ENCODE results near the gene ATXN10.
"Not testable (repeated sequence)": the region's sequence is repeated elsewhere in the genome, so short reads cannot be mapped to it uniquely, and the experiment has no call there.

The ATXN10 gene

DNA sequence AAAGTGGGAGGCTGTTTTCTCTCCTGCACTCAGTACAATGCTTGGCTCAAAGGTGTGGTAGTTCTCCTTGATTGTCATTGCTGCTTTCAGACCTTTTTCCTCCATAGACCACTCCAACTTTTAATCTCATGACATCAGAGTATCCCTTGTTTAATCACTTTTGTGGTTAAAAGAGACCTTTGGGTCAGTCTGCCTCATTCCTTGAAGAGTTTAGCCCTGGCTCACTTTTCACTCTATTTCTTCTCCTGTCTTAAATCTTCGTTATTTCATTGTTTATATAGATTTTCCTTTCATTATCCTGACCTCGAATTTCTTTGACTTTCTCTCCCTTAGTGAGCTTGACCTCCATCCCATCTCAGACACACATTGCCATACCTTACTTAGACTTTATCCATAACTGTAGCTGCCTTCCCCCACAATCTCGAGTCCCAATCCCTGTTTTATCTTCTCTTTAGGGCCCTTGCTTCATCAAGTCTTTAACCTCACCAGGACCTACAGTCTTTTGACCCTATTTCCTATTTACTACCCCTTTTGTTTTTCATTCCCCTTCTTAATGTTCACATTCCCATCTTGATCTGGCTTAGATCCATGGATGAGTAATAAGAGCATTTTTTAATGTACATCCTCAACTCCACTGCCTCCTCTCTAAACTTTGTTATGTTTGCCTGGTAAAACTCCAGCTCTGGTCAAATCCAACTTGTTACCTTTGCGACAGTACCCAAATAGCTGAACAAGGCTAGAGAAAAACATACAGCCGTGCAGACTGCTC, 9.5 kb downstream of the ATXN10 start:
- no peak for DNase-seq

GRCh38 chr22:45682064-45682463, 10.4 kb downstream of the ATXN10 start:
- no peak for DNase-seq

- DNase-seq = not testable (repeated sequence)
These were observed 11.1 kb downstream of the ATXN10 start for GRCh38 chr22:45682773-45683172.

DNA sequence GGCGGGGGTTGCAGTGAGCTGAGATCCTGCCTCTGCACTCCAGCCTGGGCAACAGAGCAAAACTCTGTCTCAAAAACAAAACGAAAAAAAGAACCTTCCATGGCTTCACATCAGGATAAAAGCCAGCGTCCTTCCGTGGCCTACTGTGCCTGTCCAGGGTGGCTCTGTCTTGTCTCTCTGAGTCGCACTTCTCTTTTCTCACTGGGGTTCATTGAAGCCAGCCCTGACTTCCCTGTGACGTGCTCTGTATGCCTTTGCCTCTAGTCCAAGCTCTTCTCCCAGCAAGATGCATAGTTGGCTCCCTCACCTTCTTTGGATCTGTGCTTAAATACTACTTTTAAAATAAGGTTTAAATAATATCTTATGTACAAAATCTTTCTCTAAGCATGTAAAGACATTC, 11.6 kb downstream of the ATXN10 start:
- DNase-seq = no peak

DNA sequence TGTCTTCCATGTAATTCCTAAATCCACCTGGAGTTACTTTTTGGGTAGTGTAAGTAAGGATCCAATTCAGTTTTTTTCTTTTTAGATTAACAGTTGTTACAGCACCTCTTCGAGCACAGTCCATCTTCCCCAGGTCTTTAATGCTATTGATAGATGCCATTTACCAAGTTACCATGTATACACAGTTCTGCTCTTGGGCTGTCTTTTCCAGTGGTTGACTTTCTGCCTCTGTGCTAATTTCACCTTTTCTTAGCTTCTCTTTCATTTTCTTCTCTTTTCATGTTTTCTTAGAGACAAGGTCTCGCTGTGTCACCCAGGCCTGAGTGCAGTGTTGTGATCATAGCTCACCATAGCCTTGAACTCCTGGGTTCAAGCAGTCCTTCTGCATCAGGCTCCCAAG, 12.0 kb downstream of the ATXN10 start:
- DNase-seq = no peak

- DNase-seq = peak in 1 of 2 donors; percentile 41
These were observed 12.5 kb downstream of the ATXN10 start for GRCh38 chr22:45684169-45684568.

DNA sequence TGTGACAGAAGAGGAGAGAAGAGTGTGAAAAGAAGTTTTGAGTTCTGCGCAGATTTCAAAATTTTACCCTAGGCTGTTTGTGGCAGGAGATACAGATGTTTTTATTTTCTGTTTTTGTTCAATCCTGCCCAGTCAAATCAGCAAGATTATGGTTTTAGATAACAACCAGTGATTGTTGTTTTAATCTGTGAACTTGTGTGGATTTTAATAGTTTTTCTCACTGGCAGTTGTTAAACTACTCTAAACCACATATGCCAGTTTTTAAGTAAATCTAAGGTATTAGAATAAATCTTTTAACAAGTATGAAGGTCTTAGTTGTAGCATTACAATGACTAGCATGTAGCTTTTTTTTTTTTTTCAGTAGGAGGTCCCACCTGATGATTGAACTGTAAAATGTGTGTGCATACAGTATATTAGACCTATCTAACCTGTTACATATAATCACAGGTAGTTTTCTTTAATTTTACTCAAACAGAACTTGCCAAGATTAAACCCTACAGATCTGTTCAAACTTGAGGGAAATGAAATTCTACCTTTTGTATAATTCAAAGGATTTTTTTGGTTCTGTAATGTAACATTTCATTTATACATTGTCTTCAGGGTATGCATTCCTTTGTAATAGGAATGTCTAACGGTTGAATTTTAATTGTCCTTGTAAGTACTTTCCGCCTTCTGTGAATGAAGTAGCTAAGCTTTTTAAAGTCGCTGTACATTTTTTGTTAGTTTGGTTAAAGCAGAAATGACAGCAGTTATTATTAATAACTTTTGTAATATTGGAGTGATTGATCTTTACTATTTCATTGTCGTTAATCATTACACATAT, 13.3 kb downstream of the ATXN10 start:
- no peak for DNase-seq

- DNase-seq = no peak
These were observed 14.4 kb downstream of the ATXN10 start for GRCh38 chr22:45686004-45686403.

GRCh38 chr22:45686836-45687235, 15.2 kb downstream of the ATXN10 start:
- no peak for DNase-seq

- no peak for DNase-seq
These were observed 17.0 kb downstream of the ATXN10 start for GRCh38 chr22:45688600-45689080.

DNA sequence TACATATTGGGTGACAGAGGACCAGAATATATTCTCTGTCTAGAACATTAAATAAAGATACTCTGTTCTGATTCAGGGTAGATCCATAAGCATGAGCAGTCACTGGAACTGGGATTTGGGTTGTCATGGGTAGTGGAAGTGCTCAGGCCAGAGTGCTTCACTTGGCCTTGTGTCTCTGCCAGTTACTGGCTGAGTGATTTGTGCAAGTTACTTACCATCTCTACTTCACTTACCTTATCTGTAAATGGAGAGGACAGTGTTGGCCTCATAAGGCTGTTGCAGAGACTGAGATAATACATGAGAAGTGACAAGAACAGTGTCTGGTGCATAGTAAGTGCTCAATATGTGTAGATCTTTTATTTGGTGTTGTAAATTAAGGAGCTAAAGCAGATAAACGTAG, 17.6 kb downstream of the ATXN10 start:
- DNase-seq = no peak

GRCh38 chr22:45690008-45690407, 18.4 kb downstream of the ATXN10 start:
- DNase-seq = no peak

GRCh38 chr22:45692549-45692948, 20.9 kb downstream of the ATXN10 start:
- DNase-seq = no peak

- DNase-seq = no peak
These were observed 22.2 kb downstream of the ATXN10 start for GRCh38 chr22:45693835-45694234.

GRCh38 chr22:45696227-45696626, 24.6 kb downstream of the ATXN10 start:
- no peak for DNase-seq

- DNase-seq = no peak
These were observed 26.5 kb downstream of the ATXN10 start for GRCh38 chr22:45698094-45698493.

GRCh38 chr22:45702981-45703380, 31.3 kb downstream of the ATXN10 start:
- no peak for DNase-seq

DNA sequence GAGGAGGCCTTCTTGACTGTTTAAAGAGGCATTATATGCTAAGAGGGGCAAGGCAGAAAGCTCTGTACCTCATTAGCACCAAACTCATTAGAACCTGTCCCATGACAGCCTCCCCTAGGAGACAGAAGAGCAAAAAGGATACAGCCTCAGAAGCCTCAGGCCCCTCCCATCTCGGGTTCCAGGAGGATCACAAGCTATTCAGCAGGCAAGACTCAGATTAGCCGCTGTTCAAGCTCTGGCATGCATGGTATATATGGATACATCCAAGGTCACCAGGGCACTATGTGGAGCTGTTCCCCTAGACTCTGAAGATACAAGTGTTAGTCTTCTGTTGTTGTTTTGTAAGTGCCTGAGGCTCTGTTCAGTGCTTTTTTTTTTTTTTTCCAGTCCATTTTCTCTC, 32.1 kb downstream of the ATXN10 start:
- DNase-seq = no peak

- no peak for DNase-seq
These were observed 33.0 kb downstream of the ATXN10 start for GRCh38 chr22:45704648-45705047.

- no peak for DNase-seq
These were observed 36.0 kb downstream of the ATXN10 start for GRCh38 chr22:45707605-45708004.

DNA sequence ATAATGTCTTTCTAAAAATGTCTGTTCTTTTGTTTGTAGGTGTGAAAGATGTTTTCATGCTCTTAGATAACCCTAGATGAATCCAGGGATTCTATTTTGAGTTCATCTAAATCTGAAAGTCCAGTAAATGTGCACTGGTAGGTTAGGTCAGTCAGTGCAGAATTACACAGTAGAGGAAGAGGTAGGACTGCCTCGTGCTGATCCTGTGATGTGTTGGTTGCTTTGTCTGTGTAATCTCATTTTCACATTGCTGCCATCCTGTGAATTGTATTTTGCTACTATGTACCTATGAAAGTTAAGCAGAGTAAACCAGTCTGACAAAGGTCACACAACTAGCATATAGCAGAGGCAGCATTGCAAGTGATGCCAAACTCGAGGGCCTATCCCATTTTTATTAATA, 36.5 kb downstream of the ATXN10 start:
- DNase-seq = no peak

DNA sequence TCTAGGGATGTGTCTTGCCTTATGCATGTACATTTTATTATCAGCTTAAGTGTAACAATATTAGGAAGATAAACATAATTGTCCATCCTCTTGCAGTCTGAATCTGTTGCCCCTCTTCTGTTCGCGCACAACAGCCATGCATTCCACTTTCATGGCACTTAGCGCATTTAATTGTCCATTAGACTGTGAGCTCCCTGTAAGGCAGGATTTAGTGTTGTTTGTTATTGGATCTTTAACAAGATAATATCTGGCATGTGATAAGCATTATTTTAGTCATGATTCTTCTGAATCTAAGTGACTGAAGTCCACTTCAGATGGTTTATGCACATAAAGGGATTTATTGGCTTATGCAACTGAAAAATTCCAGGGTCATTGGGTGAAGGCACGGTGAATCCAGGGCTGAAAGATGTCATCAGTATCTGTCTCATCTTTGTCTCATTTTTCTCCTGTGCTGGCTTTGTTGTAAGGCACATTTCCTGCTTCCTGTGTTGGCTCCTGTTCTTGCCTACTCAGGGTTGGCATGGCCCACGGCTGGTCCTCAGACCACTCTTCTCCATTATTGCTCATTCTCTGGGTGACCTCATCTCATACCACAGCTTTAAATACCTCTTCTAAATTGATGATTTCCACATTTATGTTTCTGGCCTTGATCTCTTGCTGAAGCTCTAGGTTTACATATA, 37.6 kb downstream of the ATXN10 start:
- DNase-seq = peak in 1 of 2 donors; percentile 49

DNA sequence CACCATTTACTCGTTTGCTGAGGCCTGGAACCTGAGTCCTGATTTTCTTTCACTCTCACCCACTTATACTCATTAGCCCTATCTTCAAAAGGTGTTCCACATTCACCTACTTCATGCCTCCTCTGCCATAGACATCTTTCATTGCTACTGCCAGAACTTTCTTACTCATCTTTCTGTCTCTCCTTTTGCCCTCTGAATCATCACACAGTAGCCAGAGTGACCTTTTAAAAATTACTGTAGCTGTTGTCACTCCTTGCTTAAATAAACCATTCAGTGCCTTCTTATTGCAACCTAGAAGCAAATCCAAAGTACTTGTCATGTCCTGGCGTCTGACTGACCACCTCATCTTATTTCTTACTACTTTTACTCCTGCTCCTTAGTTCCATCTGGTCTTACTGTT, 38.2 kb downstream of the ATXN10 start:
- no peak for DNase-seq

DNA sequence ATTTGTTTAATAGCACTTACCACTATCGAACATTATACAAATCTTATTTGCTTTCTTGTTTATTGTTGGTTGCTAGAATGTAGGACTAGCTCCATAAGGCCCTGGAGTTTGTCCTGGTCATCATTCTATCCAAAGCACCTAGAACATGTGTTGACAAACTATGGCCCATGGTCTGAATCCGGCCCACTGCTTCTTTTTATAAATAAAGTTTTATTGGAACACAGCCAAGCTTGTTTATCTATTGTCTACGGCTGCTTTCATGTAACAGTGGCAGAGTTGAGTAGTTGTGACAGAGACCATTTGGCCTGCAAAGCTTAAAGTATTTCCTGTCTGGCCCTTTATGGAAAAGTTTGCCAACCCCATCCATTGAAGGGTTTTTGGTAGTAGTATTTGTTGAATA, 38.8 kb downstream of the ATXN10 start:
- DNase-seq = no peak
